GM18858 (cell line): Measurements from ENCODE around the gene FASTKD2.
"Not testable (repeated sequence)": the region's sequence is repeated elsewhere in the genome, so short reads cannot be mapped to it uniquely, and the experiment has no call there.

ENCODE experiments used
- ATAC-seq: cut with Tn5 transposase; IDR thresholded peaks from one replicate; pipeline ENCODE4 v1.9.1; 2021; ENCODE audit not compliant: unreplicated experiment

FASTKD2 gene

GRCh38 chr2:206790311-206790935 lies 25.0 kb downstream of the FASTKD2 start:
- ATAC-seq: no peak

DNA sequence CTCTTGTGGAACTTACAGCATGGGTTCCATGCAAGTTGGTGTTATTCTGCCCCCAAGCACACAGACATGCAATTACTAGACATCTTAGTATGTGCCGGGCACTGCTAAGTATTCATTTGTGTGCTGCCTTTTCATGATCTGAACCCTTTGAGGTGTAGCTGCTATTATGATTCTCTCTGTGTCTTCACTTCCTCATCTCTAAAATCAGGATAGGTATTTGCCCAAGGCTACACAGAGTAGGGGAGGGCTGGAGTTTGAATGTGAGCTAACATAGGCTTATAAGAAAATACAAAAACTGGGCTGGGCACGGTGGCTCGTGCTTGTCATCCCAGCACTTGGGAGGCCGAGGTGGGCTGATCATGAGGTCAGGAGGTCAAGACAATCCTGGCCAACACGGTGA lies 27.2 kb downstream of the FASTKD2 start:
- no peak for ATAC-seq

DNA sequence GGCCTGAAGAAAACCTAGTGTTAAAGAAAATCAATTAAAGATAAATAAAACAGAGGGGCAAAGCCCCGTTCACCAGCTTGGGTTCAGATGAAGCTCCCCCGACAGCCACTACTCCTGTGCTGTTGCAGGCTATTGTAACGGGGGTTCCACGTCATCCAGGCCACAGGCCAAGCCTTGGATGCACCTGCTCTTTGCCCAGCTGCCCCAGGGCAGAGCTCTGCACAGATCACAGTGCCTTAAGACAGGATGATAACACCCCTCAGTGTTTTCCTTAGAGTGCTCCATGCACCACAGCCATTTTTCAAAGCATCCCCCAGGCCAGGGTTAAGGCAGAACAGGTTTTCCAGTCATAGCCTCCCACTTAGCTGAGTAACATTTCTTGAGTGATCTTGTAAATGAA lies 32.0 kb downstream of the FASTKD2 start:
- ATAC-seq: no peak

GRCh38 chr2:206798000-206798399 lies 32.6 kb downstream of the FASTKD2 start:
- ATAC-seq: peak; percentile 71

- no peak for ATAC-seq
Measured at GRCh38 chr2:206799083-206799482, 33.7 kb downstream of the FASTKD2 start.

GRCh38 chr2:206800506-206801417 lies 35.4 kb downstream of the FASTKD2 start:
- ATAC-seq: peak; percentile 35

GRCh38 chr2:206801418-206802189 lies 36.2 kb downstream of the FASTKD2 start:
- no peak for ATAC-seq

DNA sequence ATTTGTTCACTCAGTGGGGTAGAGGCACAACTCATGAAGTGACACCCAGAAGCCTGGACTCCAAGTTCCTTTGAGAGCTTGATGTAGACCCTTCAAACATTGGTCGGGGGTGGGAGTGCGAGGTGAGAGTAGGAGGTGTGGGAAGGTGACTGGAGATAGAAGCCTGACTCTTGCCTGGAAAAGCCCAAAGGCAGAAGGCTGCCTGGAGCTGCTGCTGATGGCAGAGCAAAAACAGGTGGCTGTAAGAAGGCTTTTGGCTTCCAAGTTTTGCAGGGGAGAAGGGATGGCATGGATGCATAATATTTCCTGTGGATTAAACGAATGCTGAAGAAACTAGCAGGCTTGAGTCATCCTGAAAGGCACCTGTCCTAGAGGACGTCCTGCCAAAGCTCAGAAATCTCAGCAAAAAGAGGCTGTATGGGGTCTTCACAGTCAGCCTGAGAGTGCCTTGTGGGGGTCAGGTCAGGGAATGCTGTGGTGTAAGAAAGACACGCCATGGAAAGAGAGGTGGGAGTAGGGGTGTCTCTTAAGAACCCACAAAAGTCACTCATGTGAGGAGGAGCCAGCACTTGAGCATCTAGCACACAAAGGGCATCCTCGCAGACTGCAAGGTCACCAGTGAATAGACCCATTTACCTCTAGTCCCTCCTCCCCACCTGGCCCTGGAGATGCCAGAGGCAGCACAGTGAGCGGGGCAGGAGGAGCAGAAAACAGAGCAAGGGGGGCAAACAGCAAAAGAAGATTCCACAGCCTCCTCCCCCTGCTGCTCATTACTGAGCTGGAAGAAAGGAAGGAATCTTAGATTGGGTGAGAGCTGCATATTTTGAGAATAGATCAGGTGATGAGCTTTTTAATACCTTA lies 37.5 kb downstream of the FASTKD2 start:
- no peak for ATAC-seq

- no peak for ATAC-seq
Measured at GRCh38 chr2:206804326-206804725, 38.9 kb downstream of the FASTKD2 start.

DNA sequence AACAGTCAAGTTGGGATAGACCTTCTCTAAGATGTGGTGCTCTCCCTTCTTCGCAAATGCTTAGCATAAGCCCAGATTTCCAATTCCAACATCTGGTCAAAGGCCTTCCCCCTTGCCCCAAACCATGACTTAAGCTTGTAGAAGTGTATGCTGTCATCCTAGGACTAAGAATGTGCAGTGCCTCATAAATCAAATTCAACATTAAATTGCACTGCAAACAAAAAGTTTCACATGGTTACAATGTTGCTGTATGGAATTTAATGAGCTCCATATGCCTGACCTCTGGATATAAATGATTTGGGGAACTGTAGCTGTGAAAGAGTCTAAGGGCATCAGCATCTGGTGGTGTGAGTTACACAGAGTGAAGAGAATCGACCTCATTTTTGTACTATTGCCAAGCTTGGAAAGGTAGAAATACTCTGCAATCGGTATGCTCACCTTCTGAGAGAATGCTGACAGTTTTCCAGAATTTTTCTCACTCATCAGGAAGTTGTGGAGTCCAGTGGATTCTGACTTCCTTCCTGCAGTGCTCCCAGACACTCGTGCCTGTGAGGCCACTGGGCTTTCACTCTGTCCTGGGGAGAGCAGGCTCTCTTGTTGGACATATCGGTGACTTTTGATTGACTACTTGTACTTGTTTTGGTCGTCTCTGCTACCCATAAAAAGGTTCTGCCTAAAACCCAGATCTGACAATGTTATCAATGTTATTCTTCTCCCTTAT lies 40.6 kb downstream of the FASTKD2 start:
- no peak for ATAC-seq

GRCh38 chr2:206807624-206808023 lies 42.2 kb downstream of the FASTKD2 start:
- not testable (repeated sequence) for ATAC-seq

GRCh38 chr2:206812471-206812870 lies 47.1 kb downstream of the FASTKD2 start:
- ATAC-seq: not testable (repeated sequence)

- no peak for ATAC-seq
Measured at GRCh38 chr2:206814498-206814897, 49.1 kb downstream of the FASTKD2 start.

GRCh38 chr2:206820807-206821206 lies 55.4 kb downstream of the FASTKD2 start:
- ATAC-seq: no peak

DNA sequence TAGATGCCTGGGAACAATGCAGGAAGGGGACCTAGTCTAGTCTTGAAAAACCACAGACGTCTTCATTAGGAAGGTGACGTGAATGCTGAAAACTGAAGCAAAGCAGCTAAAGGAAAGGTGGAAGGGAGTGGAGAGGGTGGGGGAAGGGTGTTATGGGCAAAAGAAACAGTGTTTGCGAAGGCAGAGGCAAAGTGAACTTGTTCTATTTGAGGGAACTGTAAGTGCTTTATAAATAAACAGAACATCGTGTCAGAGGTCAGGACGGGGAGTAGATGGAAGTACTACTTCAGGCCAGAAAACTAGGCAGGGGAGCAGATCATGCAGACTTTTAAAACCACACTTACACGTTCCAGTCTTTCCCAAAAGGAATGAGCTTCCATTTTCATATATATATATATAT lies 57.8 kb downstream of the FASTKD2 start:
- no peak for ATAC-seq

DNA sequence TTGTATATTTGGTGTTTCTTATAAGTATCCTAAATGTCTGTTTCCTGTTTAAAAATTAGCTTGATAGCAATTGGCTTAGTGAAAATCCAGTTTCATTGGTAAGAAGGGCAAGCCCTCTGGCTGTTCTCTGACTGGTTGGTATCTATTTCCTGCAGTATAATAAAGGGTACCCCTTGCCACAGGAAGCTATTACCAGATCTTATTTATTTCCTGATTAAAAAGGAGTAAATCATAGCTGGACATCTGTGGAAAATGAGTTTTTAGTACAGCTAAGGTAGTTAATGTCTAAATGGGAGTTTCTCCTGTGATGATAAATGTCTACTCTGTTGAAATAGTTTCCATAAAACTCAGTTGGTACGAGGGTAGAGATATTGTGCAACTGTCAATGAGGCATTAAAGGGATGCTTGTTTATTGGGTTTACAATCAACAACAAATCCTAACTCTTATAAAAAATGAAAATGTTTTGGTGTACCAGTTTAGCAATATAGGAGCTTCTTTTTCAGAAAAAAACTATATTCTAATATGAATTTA lies 58.7 kb downstream of the FASTKD2 start:
- no peak for ATAC-seq

DNA sequence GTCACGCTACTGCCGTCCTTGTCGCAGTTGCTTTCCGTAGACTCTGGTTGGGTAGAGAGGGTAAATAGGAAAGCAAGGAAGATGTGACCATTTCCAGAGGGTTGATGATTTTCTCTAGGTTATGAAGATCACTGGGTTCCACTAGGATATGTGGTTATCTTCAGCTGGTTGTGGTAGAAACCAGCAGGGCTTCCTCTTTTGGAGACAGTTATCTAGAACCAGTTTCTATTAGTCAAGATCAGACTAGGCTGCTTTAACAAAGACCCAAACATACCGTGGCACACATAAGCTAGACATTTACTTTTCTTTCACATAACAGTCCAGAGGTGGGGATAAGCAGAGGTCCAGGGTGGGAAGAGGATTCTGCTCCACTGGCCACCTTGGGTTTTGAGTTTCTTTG lies 59.6 kb downstream of the FASTKD2 start:
- no peak for ATAC-seq

DNA sequence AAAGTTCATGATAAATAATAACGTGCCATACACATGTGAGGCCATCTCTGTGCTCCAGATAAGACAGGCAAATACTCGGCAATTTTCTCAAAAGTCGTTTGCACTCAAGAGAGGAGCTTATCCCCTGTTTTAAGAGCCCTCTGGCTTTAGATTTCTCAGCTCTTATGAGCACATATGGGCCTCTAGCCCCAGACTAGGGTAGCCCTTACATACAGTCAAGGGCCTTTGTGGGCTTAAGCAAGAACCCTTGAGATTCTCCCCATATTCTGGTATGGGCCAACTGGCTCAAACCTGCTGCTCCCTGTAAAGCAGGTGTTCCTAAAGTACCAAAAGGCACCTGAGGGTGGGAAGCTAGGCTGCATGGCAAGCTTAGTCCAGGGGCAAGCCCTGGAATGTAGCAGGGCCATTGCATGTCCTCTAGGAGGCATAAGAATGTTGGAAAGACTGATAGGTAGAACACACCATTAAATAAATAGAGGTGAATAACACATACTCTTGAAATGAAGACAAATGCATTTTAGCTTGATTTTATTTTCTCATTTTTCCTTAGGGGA lies 66.1 kb downstream of the FASTKD2 start:
- no peak for ATAC-seq

- no peak for ATAC-seq
Measured at GRCh38 chr2:206832873-206833272, 67.5 kb downstream of the FASTKD2 start.
